H9 (cell line): ENCODE measurements around the gene DEFB110. TPM values are rescaled to one million over a fixed set of nuclear protein-coding genes. Genes with fewer than 3 reads are reported as not detected.

Experiments used
- DNase-seq: peaks from one replicate; pipeline ENCODE4 v3.0.0-alpha.2; 2017
- H2AFZ ChIP-seq: one replicate; pipeline ENCODE4 v1.6.1; 2013; ENCODE audit warnings: mild to moderate bottlenecking, low read length, control low read depth, moderate library complexity
- H2AK5ac ChIP-seq: 2 replicates; pipeline ENCODE4 v1.6.1; 2013; ENCODE audit warnings: low read length, control low read depth, mixed read lengths; ENCODE audit not compliant: insufficient read length
- H2BK120ac ChIP-seq: one replicate; pipeline ENCODE4 v1.6.1; 2013; ENCODE audit warnings: low read depth, mild to moderate bottlenecking, low read length, control low read depth, inconsistent platforms; ENCODE audit not compliant: poor library complexity, severe bottlenecking
- H2BK12ac ChIP-seq: 2 replicates; pipeline ENCODE4 v1.6.1; 2013; ENCODE audit warnings: low read length, control low read depth, mixed read lengths, low read depth; ENCODE audit not compliant: insufficient read length
- H2BK15ac ChIP-seq: 2 replicates; pipeline ENCODE4 v1.6.1; 2013; ENCODE audit warnings: low read depth, low read length, control low read depth
- H2BK20ac ChIP-seq: one replicate; pipeline ENCODE4 v1.6.1; 2013; ENCODE audit warnings: low read depth, mild to moderate bottlenecking, low read length, control low read depth, inconsistent platforms; ENCODE audit not compliant: poor library complexity, severe bottlenecking
- H2BK5ac ChIP-seq: 2 replicates; pipeline ENCODE4 v1.6.1; 2013; ENCODE audit warnings: low read length, control low read depth, mixed read lengths; ENCODE audit not compliant: insufficient read length
- H3K14ac ChIP-seq: 2 replicates; pipeline ENCODE4 v1.6.1; 2013; ENCODE audit warnings: low read length, control low read depth; ENCODE audit not compliant: insufficient read depth
- H3K18ac ChIP-seq: 2 replicates; pipeline ENCODE4 v1.6.1; 2013; ENCODE audit warnings: low read depth, mild to moderate bottlenecking, mixed read lengths, low read length, control low read depth; ENCODE audit not compliant: insufficient read length
- H3K23ac ChIP-seq: 2 replicates; pipeline ENCODE4 v1.6.1; 2013; ENCODE audit warnings: low read length, control low read depth, mixed read lengths, low read depth; ENCODE audit not compliant: insufficient read length
- H3K23me2 ChIP-seq: 2 replicates; pipeline ENCODE4 v1.6.1; 2013; ENCODE audit warnings: low read depth, mild to moderate bottlenecking, mixed read lengths, low read length, control low read depth; ENCODE audit not compliant: insufficient read length, poor library complexity, severe bottlenecking
- H3K27ac ChIP-seq: 2 replicates; pipeline ENCODE4 v1.5.1; 2013; ENCODE audit warnings: low read length, control low read depth, mixed read lengths, low read depth; ENCODE audit not compliant: insufficient read length
- H3K27me3 ChIP-seq: 2 replicates; pipeline ENCODE4 v1.6.1; 2013; ENCODE audit warnings: low read length, control low read depth, inconsistent platforms; ENCODE audit not compliant: insufficient read depth
- H3K4ac ChIP-seq: 2 replicates; pipeline ENCODE4 v1.6.1; 2013; ENCODE audit warnings: low read depth, mild to moderate bottlenecking, control low read depth, inconsistent platforms, low read length, moderate library complexity
- H3K4me1 ChIP-seq: 2 replicates; pipeline ENCODE4 v1.6.1; 2013; ENCODE audit warnings: low read length, control low read depth, inconsistent platforms; ENCODE audit not compliant: insufficient read depth
- H3K4me2 ChIP-seq: 2 replicates; pipeline ENCODE4 v1.6.1; 2013; ENCODE audit warnings: low read length, control low read depth, mixed read lengths; ENCODE audit not compliant: insufficient read length, insufficient read depth
- H3K56ac ChIP-seq: 2 replicates; pipeline ENCODE4 v1.6.1; 2013; ENCODE audit warnings: low read depth, mild to moderate bottlenecking, mixed read lengths, low read length, control low read depth; ENCODE audit not compliant: insufficient read length
- H3K79me1 ChIP-seq: 2 replicates; pipeline ENCODE4 v1.6.1; 2013; ENCODE audit warnings: low read depth, mild to moderate bottlenecking, moderate library complexity, low read length, control low read depth, inconsistent platforms; ENCODE audit not compliant: insufficient read depth, poor library complexity, severe bottlenecking
- H3K79me2 ChIP-seq: 2 replicates; pipeline ENCODE4 v1.6.1; 2013; ENCODE audit warnings: low read length, control low read depth, inconsistent platforms; ENCODE audit not compliant: insufficient read depth
- H3K9ac ChIP-seq: 2 replicates; pipeline ENCODE4 v1.6.1; 2013; ENCODE audit warnings: low read length, control low read depth, mixed read lengths; ENCODE audit not compliant: insufficient read length; ENCODE audit errors: extremely low read depth
- H3K9me3 ChIP-seq: one replicate; pipeline ENCODE4 v1.6.1; 2013; ENCODE audit warnings: low read depth, low read length, inconsistent platforms; ENCODE audit not compliant: control insufficient read depth
- H3T11ph ChIP-seq: one replicate; pipeline ENCODE4 v1.6.1; 2013; ENCODE audit warnings: mild to moderate bottlenecking, low read length, control low read depth, inconsistent platforms
- H4K20me1 ChIP-seq: one replicate; pipeline ENCODE4 v1.6.1; 2013; ENCODE audit not compliant: control insufficient read depth, insufficient read length, insufficient read depth
- H4K5ac ChIP-seq: 2 replicates; pipeline ENCODE4 v1.6.1; 2013; ENCODE audit warnings: low read depth, mild to moderate bottlenecking, mixed read lengths, low read length, control low read depth; ENCODE audit not compliant: insufficient read length
- H4K8ac ChIP-seq: replicated peaks from 2 replicates; pipeline ENCODE4 v1.6.1; 2013; ENCODE audit warnings: low read length, control low read depth, mixed read lengths, low read depth; ENCODE audit not compliant: insufficient read length
- H4K91ac ChIP-seq: 2 replicates; pipeline ENCODE4 v1.6.1; 2013; ENCODE audit warnings: low read depth, mild to moderate bottlenecking, moderate library complexity, mixed read lengths, low read length, control low read depth; ENCODE audit not compliant: insufficient read length
- H3K27ac Mint-ChIP-seq, 3 experiments: 2 replicates in 2 of 3; 3 replicates in 1 of 3; pipeline ENCODE4 v1.8.0; 2020 to 2021; ENCODE audit warnings: mixed read lengths in 3 of 3, mild to moderate bottlenecking in 1 of 3, moderate library complexity in 1 of 3
- H3K27me3 Mint-ChIP-seq: 2 replicates; pipeline ENCODE4 v1.8.0; 2021; ENCODE audit warnings: low read depth, mild to moderate bottlenecking, moderate library complexity, mixed read lengths
- H3K36me3 Mint-ChIP-seq, 3 experiments: 2 replicates in 2 of 3; 3 replicates in 1 of 3; pipeline ENCODE4 v1.8.0; 2020 to 2021; ENCODE audit warnings: low read depth in 3 of 3, mixed read lengths in 3 of 3; ENCODE audit not compliant: insufficient read depth in 1 of 3
- H3K4me1 Mint-ChIP-seq, 2 experiments: 2 replicates each; pipeline ENCODE4 v1.8.0; 2020; ENCODE audit warnings: mixed read lengths in 2 of 2
- H3K4me3 Mint-ChIP-seq, 2 experiments: 2 replicates in 1 of 2; 3 replicates in 1 of 2; pipeline ENCODE4 v1.8.0; 2020 to 2021; ENCODE audit warnings: mild to moderate bottlenecking in 2 of 2, mixed read lengths in 2 of 2, moderate library complexity in 1 of 2
- H3K9me3 Mint-ChIP-seq, 2 experiments: 2 replicates in 1 of 2; 3 replicates in 1 of 2; pipeline ENCODE4 v1.8.0; 2020; ENCODE audit warnings: mild to moderate bottlenecking in 2 of 2, mixed read lengths in 2 of 2, moderate library complexity in 1 of 2
- WGBS: extraction: QIAGEN DNeasy Blood & Tissue Kit; methylation state at CpG from one replicate; pipeline ENCODE4 v1.1.7; 2013; ENCODE audit warnings: missing lambda C conversion rate, low lambda C conversion rate, mixed read lengths; ENCODE audit not compliant: insufficient read length; ENCODE audit errors: extremely low coverage; 5-methylcytosine and 5-hydroxymethylcytosine counted together
- total RNA-seq: library from RNA; stranded (reverse); gene quantifications from 2 replicates; pipeline ENCODE4 v1.2.1, GENCODE V29; 2021
- TF ChIP-seq, protein P1 (sequence below): fragments of 200-600 bp; sonication (generic); conservative IDR thresholded peaks from 3 replicates; pipeline ENCODE4 v1.8.0; 2021; ENCODE audit warnings: antibody characterized with exemption, mild to moderate bottlenecking

Gene DEFB110
- total RNA-seq, 1 experiment from 2014 or later = not detected

- H3K4me2 ChIP-seq = no peak overlapping the region
- WGBS = no CpG with 5 or more reads among the region's 3 CpGs
- no peaks in the 10 kb centered on the region for H3K27me3 ChIP-seq
- H3T11ph ChIP-seq = no peak overlapping the region
- H3K14ac ChIP-seq = no peak overlapping the region
- TF ChIP-seq, protein P1, sequence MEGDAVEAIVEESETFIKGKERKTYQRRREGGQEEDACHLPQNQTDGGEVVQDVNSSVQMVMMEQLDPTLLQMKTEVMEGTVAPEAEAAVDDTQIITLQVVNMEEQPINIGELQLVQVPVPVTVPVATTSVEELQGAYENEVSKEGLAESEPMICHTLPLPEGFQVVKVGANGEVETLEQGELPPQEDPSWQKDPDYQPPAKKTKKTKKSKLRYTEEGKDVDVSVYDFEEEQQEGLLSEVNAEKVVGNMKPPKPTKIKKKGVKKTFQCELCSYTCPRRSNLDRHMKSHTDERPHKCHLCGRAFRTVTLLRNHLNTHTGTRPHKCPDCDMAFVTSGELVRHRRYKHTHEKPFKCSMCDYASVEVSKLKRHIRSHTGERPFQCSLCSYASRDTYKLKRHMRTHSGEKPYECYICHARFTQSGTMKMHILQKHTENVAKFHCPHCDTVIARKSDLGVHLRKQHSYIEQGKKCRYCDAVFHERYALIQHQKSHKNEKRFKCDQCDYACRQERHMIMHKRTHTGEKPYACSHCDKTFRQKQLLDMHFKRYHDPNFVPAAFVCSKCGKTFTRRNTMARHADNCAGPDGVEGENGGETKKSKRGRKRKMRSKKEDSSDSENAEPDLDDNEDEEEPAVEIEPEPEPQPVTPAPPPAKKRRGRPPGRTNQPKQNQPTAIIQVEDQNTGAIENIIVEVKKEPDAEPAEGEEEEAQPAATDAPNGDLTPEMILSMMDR = no peak
- H3K9me3 ChIP-seq = no peaks in the 10 kb centered on the region
- H4K91ac ChIP-seq = no peak overlapping the region
- H4K5ac ChIP-seq = no peak overlapping the region
- H3K4ac ChIP-seq = no peak overlapping the region
- DNase-seq = no peak
- H3K23me2 ChIP-seq = no peaks in the 10 kb centered on the region
- H3K9ac ChIP-seq = no peak overlapping the region
- no peak overlapping the region for H4K8ac ChIP-seq
- no peak overlapping the region for H2AFZ ChIP-seq
- H2BK5ac ChIP-seq = no peak overlapping the region
- H2AK5ac ChIP-seq = no peak overlapping the region
- no peak overlapping the region for H2BK120ac ChIP-seq
- Mint-ChIP-seq H3K36me3 (no peaks in the 10 kb centered on the region), H3K27ac (no peak overlapping the region; a peak in 1 of 7 replicates), H3K9me3 (no peaks in the 10 kb centered on the region), H3K4me3 (no peak overlapping the region), H3K4me1 (peaks cover 7% of the 10 kb centered on the region in 2 experiments; a peak in 3 of 4 replicates), H3K27me3 (no peaks in the 10 kb centered on the region)
- no peak overlapping the region for H2BK20ac ChIP-seq
- no peak overlapping the region for H2BK12ac ChIP-seq
- no peaks in the 10 kb centered on the region for H3K79me2 ChIP-seq
- H3K4me1 ChIP-seq = 0 out of 2 replicates have a peak, but pooled peaks cover 2% of the 10 kb centered on the region
- no peaks in the 10 kb centered on the region for H3K79me1 ChIP-seq
- no peak overlapping the region for H2BK15ac ChIP-seq
- H3K18ac ChIP-seq = no peak overlapping the region
- no peak overlapping the region for H3K56ac ChIP-seq
- H3K27ac ChIP-seq = no peak overlapping the region
- no peak overlapping the region for H3K23ac ChIP-seq
- no peaks in the 10 kb centered on the region for H4K20me1 ChIP-seq
Measured at GRCh38 chr6:50007819-50008218, 14.0 kb downstream of the DEFB110 start.
